Measurements from ENCODE around the gene AGK.
"Not testable (repeated sequence)": the region's sequence is repeated elsewhere in the genome, so short reads cannot be mapped to it uniquely, and the experiment has no call there.

GRCh38 chr7:141647701-141648100, 96.5 kb downstream of the AGK start:
- TF ChIP-seq CTCF (conservative IDR thresholded peaks at IDR 0.05; ENCODE audit: low read depth in 2 of 2); EZH2 (IDR thresholded peaks at IDR 0.05; ENCODE audit: low read depth, unreplicated experiment); ZNF331 (CRISPR knock-in tag; IDR thresholded peaks at IDR 0.05; ENCODE audit: low read depth); POLR2AphosphoS5 (IDR thresholded peaks at IDR 0.05; ENCODE audit: low read depth); REST (IDR thresholded peaks at IDR 0.05; ENCODE audit: unreplicated experiment); CREB1 (CRISPR knock-in tag; IDR thresholded peaks at IDR 0.05; ENCODE audit: low read depth); EZH2phosphoT487 (IDR thresholded peaks at IDR 0.05; ENCODE audit: unreplicated experiment): not testable (repeated sequence)
